ENCODE data around the gene UCK1.
A peak's percentile ranks its signal among the peaks of the same experiment; 100 is the strongest.

The UCK1 gene

DNA sequence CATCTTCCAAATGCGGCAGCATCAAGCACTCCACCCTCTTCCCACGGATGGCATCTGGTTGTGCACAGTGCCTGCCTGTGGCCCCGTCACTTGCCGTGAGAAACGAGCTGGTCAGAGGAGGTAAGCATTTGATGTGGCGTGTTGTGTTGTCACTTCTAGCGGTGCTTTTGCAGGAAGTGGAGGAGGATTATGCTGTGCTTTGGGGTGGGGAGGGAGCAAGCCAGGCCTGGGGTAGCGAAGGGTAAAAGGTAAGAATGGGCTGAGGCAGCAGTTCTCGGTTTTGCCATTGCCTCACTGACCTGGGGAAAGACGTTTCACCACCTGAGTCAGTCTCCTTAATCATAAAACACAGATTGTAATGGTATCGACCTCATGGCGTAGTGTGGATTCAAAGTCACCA lies 30.7 kb downstream of the UCK1 start:
- no peak overlapping the region for H3K4me3 ChIP-seq (ENCODE audit: low read length)
- TF ChIP-seq, protein P1, sequence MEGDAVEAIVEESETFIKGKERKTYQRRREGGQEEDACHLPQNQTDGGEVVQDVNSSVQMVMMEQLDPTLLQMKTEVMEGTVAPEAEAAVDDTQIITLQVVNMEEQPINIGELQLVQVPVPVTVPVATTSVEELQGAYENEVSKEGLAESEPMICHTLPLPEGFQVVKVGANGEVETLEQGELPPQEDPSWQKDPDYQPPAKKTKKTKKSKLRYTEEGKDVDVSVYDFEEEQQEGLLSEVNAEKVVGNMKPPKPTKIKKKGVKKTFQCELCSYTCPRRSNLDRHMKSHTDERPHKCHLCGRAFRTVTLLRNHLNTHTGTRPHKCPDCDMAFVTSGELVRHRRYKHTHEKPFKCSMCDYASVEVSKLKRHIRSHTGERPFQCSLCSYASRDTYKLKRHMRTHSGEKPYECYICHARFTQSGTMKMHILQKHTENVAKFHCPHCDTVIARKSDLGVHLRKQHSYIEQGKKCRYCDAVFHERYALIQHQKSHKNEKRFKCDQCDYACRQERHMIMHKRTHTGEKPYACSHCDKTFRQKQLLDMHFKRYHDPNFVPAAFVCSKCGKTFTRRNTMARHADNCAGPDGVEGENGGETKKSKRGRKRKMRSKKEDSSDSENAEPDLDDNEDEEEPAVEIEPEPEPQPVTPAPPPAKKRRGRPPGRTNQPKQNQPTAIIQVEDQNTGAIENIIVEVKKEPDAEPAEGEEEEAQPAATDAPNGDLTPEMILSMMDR (IDR thresholded peaks at IDR 0.05; ENCODE audit: insufficient read depth, low read depth, low read length, missing control alignments): no peak
- peak; percentile 50 for DNase-seq (ENCODE audit: low read depth)

DNA sequence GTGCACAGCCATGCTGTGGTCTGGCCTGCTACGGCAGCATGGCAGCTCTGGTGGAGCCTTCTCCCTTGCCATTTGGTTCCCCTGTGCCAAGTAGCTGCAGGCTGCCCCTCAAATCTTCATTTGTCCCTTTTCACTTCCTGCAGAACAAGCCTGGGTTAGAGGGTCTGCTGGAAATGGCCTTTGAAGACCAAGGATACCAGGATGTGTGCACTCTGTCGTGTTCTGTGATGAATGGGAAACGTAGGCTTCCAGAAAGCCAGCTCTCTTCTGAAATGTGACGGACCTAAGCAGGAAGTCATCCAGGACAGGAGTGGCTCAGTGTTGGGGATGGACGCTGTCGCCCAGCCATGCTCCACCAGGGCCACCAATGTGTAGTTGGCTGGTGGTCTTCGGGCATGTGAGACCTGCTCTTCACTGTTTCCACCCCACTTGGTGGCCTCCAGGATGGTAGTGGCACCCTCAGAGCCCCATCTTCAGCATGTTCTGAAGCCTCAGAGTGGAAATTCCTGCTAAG lies 31.8 kb downstream of the UCK1 start:
- no peak for DNase-seq (ENCODE audit: low read depth)
- no peak overlapping the region for H3K4me3 ChIP-seq (ENCODE audit: low read length)
- TF ChIP-seq, protein P1 (IDR thresholded peaks at IDR 0.05; ENCODE audit: insufficient read depth, low read depth, low read length, missing control alignments): no peak

DNA sequence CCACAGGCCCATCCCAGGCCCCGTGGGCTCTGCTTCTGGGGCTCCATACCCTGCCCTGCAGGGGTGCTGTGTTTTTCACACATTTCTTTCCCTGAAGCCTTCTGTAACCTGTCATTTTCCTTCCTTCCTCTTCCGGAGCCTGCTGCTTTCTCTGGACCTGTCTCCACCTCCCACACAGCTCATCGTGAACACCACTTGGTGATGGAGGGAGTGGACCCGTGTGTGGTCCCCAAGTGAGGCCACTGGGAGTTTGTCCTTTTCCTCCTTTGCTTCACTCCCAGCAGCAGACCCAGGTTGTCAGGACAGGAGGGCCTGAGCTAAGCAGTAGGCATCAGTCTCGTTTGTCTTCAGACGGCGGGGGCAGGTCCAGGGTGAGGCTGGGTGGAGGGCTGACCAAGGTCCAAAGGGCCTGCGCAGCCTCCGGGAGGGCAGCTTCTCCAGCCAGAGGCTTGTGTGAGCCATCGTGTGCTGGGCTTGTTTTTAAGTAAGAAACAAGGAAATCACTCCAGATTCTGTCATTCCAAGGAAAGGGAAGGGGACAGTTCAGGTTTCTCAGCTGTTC lies 34.1 kb downstream of the UCK1 start:
- DNase-seq (ENCODE audit: low read depth): no peak
- no peak overlapping the region for H3K4me3 ChIP-seq (ENCODE audit: low read length)
- TF ChIP-seq, protein P1 (IDR thresholded peaks at IDR 0.05; ENCODE audit: insufficient read depth, low read depth, low read length, missing control alignments): no peak

DNA sequence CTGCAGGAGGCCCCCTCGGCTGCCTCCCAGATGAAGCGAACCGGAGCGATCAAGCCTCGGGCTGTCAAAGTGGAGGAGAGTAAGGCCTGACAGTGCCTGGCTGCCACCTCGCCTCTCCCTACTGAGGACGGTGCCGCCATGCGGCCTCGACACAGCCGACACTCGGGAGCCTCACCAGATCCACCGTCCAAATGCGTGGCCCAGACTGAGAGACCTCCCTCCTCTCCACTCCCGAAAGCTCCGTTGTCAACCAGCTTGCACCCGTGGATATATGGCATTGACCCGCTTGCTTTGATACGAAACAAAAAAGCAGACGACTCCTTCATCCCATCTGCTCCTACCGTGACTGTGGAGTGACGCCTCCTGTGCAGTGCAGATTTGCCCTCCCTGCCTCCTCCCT lies 35.3 kb downstream of the UCK1 start:
- no peak for DNase-seq (ENCODE audit: low read depth)
- no peak overlapping the region for H3K4me3 ChIP-seq (ENCODE audit: low read length)
- TF ChIP-seq, protein P1 (IDR thresholded peaks at IDR 0.05; ENCODE audit: insufficient read depth, low read depth, low read length, missing control alignments): no peak

DNA sequence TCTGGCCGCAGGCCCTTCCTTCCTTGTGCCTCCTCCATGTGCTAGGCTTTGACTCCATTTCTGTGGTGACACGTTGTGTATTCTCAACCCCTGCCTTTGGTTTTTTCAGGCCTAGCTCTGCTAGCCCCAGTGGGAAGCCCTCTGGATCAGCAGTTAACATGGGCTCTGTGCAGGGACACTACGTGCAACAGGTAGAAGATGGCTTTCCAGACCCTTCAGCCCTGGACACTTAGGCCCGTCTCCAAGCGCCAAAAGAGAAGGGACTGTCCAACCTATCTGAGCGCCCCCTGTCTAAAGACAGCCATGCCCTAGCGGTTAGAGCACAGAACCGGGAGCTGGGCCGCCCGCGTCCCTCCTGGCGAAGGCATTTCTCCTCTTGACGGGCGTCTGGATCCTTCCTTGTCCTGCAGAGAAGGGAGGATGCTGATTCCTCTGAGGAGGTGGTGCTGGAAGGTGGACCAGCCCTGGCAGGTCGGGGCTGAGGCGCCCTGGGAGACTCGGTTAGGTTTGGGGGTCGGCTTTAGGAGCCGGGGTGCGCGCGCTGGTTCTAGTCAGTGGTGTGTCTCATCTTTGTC lies 36.7 kb downstream of the UCK1 start:
- no peak for DNase-seq (ENCODE audit: low read depth)
- no peak overlapping the region for H3K4me3 ChIP-seq (ENCODE audit: low read length)
- TF ChIP-seq, protein P1 (IDR thresholded peaks at IDR 0.05; ENCODE audit: insufficient read depth, low read depth, low read length, missing control alignments): no peak

DNA sequence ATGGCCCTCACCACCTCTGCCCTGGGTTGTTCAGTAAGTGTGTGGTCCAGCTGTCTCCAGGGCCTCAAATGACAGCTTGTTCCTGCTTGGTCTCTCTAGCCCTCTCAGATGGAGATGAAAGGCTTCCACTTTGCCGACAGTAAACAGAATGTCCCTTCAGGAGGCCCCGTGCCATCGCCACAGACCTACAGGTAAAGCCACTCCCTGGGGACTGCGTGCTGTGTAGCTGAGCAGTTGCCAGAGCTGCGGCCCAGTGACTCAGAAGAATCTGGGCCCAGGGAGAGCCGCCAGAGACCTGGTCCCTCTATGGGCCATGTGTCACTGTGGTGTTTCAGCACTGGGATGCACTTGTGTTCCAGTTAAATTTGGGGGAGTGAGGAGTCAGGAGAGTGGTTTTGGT lies 39.0 kb downstream of the UCK1 start:
- TF ChIP-seq, protein P1 (IDR thresholded peaks at IDR 0.05; ENCODE audit: insufficient read depth, low read depth, low read length, missing control alignments): no peak
- no peak overlapping the region for H3K4me3 ChIP-seq (ENCODE audit: low read length)
- no peak for DNase-seq (ENCODE audit: low read depth)

Data from epithelial cell of esophagus (primary cell).